Cardiac muscle cell (in vitro differentiated cells and primary cell): ENCODE results near the gene MYH16. TPM values are rescaled to one million over a fixed set of nuclear protein-coding genes. Genes with fewer than 3 reads are reported as not detected.
A peak's percentile ranks its signal among the peaks of the same experiment; 100 is the strongest.

Experiments used
- DNase-seq, 2 donors: peaks; one replicate each; pipeline versions ENCODE4 v3.0.0 to v3.0.0-alpha.2; 2010 to 2017; ENCODE audit warnings: low read depth in 1 of 2, low spot score in 1 of 2
- H3K27ac ChIP-seq: fragments of 200-600 bp; sonication (generic); 2 replicates; pipeline ENCODE4 v1.5.1; 2016
- H3K27me3 ChIP-seq: fragments of 200-600 bp; sonication (generic); 2 replicates; pipeline ENCODE4 v1.6.0; 2016; ENCODE audit warnings: control low read depth
- H3K36me3 ChIP-seq: fragments of 200-600 bp; sonication (generic); 2 replicates; pipeline ENCODE4 v1.5.1; 2016; ENCODE audit warnings: control low read depth
- H3K4me1 ChIP-seq: fragments of 200-600 bp; sonication (generic); 2 replicates; pipeline ENCODE4 v1.8.1; 2017; ENCODE audit warnings: low read depth, mild to moderate bottlenecking, mixed run types
- H3K4me3 ChIP-seq: fragments of 200-600 bp; sonication (generic); 2 replicates; pipeline ENCODE4 v1.5.1; 2016; ENCODE audit warnings: mild to moderate bottlenecking
- H3K9me3 ChIP-seq: fragments of 200-600 bp; sonication (generic); 2 replicates; pipeline ENCODE4 v1.5.1; 2017; ENCODE audit warnings: low read depth, mild to moderate bottlenecking, control low read depth
- CTCF ChIP-seq: IDR thresholded peaks from 2 replicates; pipeline ENCODE4 v1.5.1; 2012; ENCODE audit warnings: low read depth, mild to moderate bottlenecking, low read length
- polyA plus RNA-seq: library from polyadenylated mRNA; unstranded; fragments of >200 nt; fragmentation: Nextera tagmentation; extraction: Ambion mirVana; gene quantifications from 2 replicates; pipeline ENCODE4 v1.2.1, GENCODE V29; 2016
- total RNA-seq: library from RNA; depleted of rRNA; stranded (reverse); fragments of >200 nt; gene quantifications from 2 replicates; pipeline ENCODE4 v1.2.3, GENCODE V29; 2016

The MYH16 gene
- total and polyA plus RNA-seq, 2 experiments from 2014 or later = 0.15 TPM; not detected in 1

GRCh38 chr7:99254390-99254789 is 18.2 kb upstream of the MYH16 start:
- H3K9me3 ChIP-seq = no peaks in the 10 kb centered on the region
- H3K27me3 ChIP-seq = no peaks in the 10 kb centered on the region
- H3K36me3 ChIP-seq = no peaks in the 10 kb centered on the region
- no peak overlapping the region for H3K27ac ChIP-seq
- no peak for TF ChIP-seq CTCF
- H3K4me3 ChIP-seq = no peak overlapping the region
- H3K4me1 ChIP-seq = no peaks in the 10 kb centered on the region
- no peak for DNase-seq

GRCh38 chr7:99255463-99255862 is 17.2 kb upstream of the MYH16 start:
- no peak for DNase-seq
- no peak for TF ChIP-seq CTCF
- no peaks in the 10 kb centered on the region for H3K27me3 ChIP-seq
- no peak overlapping the region for H3K27ac ChIP-seq
- H3K9me3 ChIP-seq = no peaks in the 10 kb centered on the region
- H3K4me1 ChIP-seq = no peaks in the 10 kb centered on the region
- H3K4me3 ChIP-seq = no peak overlapping the region
- no peaks in the 10 kb centered on the region for H3K36me3 ChIP-seq

GRCh38 chr7:99257065-99257464 is 15.6 kb upstream of the MYH16 start:
- no peak for TF ChIP-seq CTCF
- no peaks in the 10 kb centered on the region for H3K27me3 ChIP-seq

GRCh38 chr7:99257675-99258074 is 15.0 kb upstream of the MYH16 start:
- no peak for DNase-seq
- H3K4me3 ChIP-seq = no peak overlapping the region
- no peak overlapping the region for H3K27ac ChIP-seq
- no peak for TF ChIP-seq CTCF
- no peaks in the 10 kb centered on the region for H3K9me3 ChIP-seq
- no peaks in the 10 kb centered on the region for H3K36me3 ChIP-seq
- H3K4me1 ChIP-seq = no peaks in the 10 kb centered on the region
- no peaks in the 10 kb centered on the region for H3K27me3 ChIP-seq

More at GRCh38 chr7:99257065-99257464, 15.6 kb upstream of the MYH16 start:
- H3K36me3 ChIP-seq = no peaks in the 10 kb centered on the region
- no peak overlapping the region for H3K4me3 ChIP-seq
- no peak overlapping the region for H3K27ac ChIP-seq
- DNase-seq = no peak
- H3K9me3 ChIP-seq = no peaks in the 10 kb centered on the region
- no peaks in the 10 kb centered on the region for H3K4me1 ChIP-seq

GRCh38 chr7:99258501-99258900 is 14.1 kb upstream of the MYH16 start:
- no peak overlapping the region for H3K4me3 ChIP-seq
- no peaks in the 10 kb centered on the region for H3K27me3 ChIP-seq
- H3K36me3 ChIP-seq = no peaks in the 10 kb centered on the region
- peak in 1 of 2 donors; percentile 38 for DNase-seq
- H3K9me3 ChIP-seq = no peaks in the 10 kb centered on the region
- H3K27ac ChIP-seq = no peak overlapping the region
- no peak for TF ChIP-seq CTCF
- H3K4me1 ChIP-seq = no peaks in the 10 kb centered on the region

GRCh38 chr7:99260395-99260794 is 12.2 kb upstream of the MYH16 start:
- DNase-seq = no peak
- Histone ChIP-seq H3K36me3 (no peaks in the 10 kb centered on the region), H3K9me3 (no peaks in the 10 kb centered on the region), H3K27me3 (no peaks in the 10 kb centered on the region), H3K27ac (no peak overlapping the region), H3K4me1 (no peaks in the 10 kb centered on the region), H3K4me3 (no peak overlapping the region)
- TF ChIP-seq CTCF = no peak
